WTC11 (cell line): ENCODE data around the gene SP7. TPM values are rescaled to one million over a fixed set of nuclear protein-coding genes. Genes with fewer than 3 reads are reported as not detected.
A peak's percentile ranks its signal among the peaks of the same experiment; 100 is the strongest.

ENCODE experiments used
- ARID4B ChIP-seq: sonication (generic); formaldehyde crosslinking; IDR thresholded peaks from 2 replicates; pipeline ENCODE4 v1.8.0; 2023; ENCODE audit warnings: missing genetic modification reagents, mild to moderate bottlenecking, borderline replicate concordance
- ATF1 ChIP-seq: sonication (generic); formaldehyde crosslinking; IDR thresholded peaks from 2 replicates; pipeline ENCODE4 v1.8.1; 2023; ENCODE audit warnings: mild to moderate bottlenecking, moderate library complexity, missing genetic modification reagents
- MAX ChIP-seq: sonication (generic); formaldehyde crosslinking; IDR thresholded peaks from 2 replicates; pipeline ENCODE4 v1.8.0; 2022; ENCODE audit warnings: mild to moderate bottlenecking, missing genetic modification reagents
- MLX ChIP-seq: sonication (generic); formaldehyde crosslinking; IDR thresholded peaks from 2 replicates; pipeline ENCODE4 v1.8.1; 2023; ENCODE audit warnings: mild to moderate bottlenecking, missing genetic modification reagents, moderate library complexity
- MYBL2 ChIP-seq: sonication (generic); formaldehyde crosslinking; IDR thresholded peaks from 2 replicates; pipeline ENCODE4 v1.8.1; 2023; ENCODE audit warnings: mild to moderate bottlenecking, moderate library complexity, missing genetic modification reagents
- NR1H2 ChIP-seq: sonication (generic); formaldehyde crosslinking; IDR thresholded peaks from 2 replicates; pipeline ENCODE4 v1.9.0; 2021; ENCODE audit warnings: mild to moderate bottlenecking, moderate library complexity, missing genetic modification reagents
- OVOL2 ChIP-seq: fragments of 250-450 bp; sonication (Bioruptor Pico); IDR thresholded peaks from 2 replicates; pipeline ENCODE4 v1.9.0; 2021; ENCODE audit warnings: mild to moderate bottlenecking, borderline replicate concordance
- PRDM15 ChIP-seq: sonication (generic); formaldehyde crosslinking; IDR thresholded peaks from 2 replicates; pipeline ENCODE4 v1.8.0; 2022; ENCODE audit warnings: missing genetic modification reagents
- RORB ChIP-seq: fragments of 250-450 bp; sonication (Bioruptor Pico); IDR thresholded peaks from 2 replicates; pipeline ENCODE4 v1.9.0; 2021; ENCODE audit warnings: mild to moderate bottlenecking
- SMAD3 ChIP-seq: sonication (generic); formaldehyde crosslinking; IDR thresholded peaks from 2 replicates; pipeline ENCODE4 v1.8.0; 2022; ENCODE audit warnings: missing genetic modification reagents, mild to moderate bottlenecking, borderline replicate concordance
- TP53 ChIP-seq: sonication (generic); formaldehyde crosslinking; IDR thresholded peaks from 2 replicates; pipeline ENCODE4 v1.8.1; 2023; ENCODE audit warnings: mild to moderate bottlenecking, missing genetic modification reagents
- ZBTB43 ChIP-seq: sonication (generic); formaldehyde crosslinking; IDR thresholded peaks from 2 replicates; pipeline ENCODE4 v1.8.1; 2023; ENCODE audit warnings: mild to moderate bottlenecking, missing genetic modification reagents
- ZNF219 ChIP-seq: sonication (generic); formaldehyde crosslinking; IDR thresholded peaks from 2 replicates; pipeline ENCODE4 v1.8.0; 2023; ENCODE audit warnings: missing genetic modification reagents, mild to moderate bottlenecking, borderline replicate concordance
- total RNA-seq: library from RNA; stranded (reverse); gene quantifications from 3 replicates; pipeline ENCODE4 v1.2.3, GENCODE V29; 2021
- TF ChIP-seq, protein P1 (sequence below): sonication (generic); formaldehyde crosslinking; IDR thresholded peaks from 2 replicates; pipeline ENCODE4 v1.8.1; 2022; ENCODE audit warnings: low read depth, missing genetic modification reagents, borderline replicate concordance
- TF ChIP-seq, protein P2 (sequence below): sonication (generic); formaldehyde crosslinking; IDR thresholded peaks from 2 replicates; pipeline ENCODE4 v1.8.1; 2023; ENCODE audit warnings: mild to moderate bottlenecking, missing genetic modification reagents, borderline replicate concordance
- TF ChIP-seq, protein P3 (sequence below): sonication (generic); formaldehyde crosslinking; IDR thresholded peaks from 2 replicates; pipeline ENCODE4 v1.8.0; 2022; ENCODE audit warnings: mild to moderate bottlenecking, missing genetic modification reagents
- TF ChIP-seq, protein P4 (sequence below): sonication (generic); formaldehyde crosslinking; IDR thresholded peaks from 2 replicates; pipeline ENCODE4 v1.8.0; 2023; ENCODE audit warnings: missing genetic modification reagents

SP7 gene
- total RNA-seq, 1 experiment from 2014 or later: 0.09 TPM

DNA sequence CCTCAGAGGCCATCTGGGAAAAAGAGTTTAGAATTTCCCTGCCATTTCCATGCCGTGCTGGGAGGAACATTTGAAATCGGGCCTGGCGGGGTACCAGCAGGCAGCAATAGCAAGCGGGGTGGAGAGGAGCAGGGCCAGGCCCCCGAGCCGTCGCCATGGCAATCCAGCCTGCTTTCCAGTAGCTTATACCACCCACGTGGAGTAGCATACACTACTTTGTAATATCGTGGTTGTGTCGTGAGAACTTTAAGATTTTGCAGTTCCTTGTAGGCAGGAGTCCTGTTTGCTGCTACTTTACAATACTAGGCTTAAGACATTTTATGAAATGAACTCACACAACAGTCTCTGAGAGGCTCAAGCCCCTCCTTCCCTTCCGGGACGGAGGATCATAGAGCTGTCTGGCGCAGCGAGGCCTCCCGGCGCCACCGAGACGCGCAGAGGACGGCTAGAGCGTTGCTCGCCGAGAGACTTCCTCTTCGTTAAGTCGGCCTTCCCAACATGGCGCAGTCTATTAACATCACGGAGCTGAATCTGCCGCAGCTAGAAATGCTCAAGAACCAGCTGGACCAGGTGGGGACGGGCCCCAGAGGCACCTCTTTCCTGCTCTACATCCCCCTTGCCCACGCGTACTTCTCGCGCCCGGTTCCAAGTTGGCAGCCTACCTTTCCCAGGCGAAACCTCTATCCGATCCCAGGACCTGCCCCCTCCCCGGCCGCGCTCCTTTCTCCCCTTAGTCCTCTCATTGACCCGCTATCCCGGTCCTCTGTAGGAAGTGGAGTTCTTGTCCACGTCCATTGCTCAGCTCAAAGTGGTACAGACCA is 40.9 kb downstream of the SP7 start, which contains the start of gene PFDN5 (continued):
- TF ChIP-seq ARID4B (CRISPR knock-in tag) (peak; percentile 76; the same call in 1 of the 2 replicates), RORB (CRISPR knock-in tag) (no peak), PRDM15 (no peak), NR1H2 (CRISPR knock-in tag) (no peak), ZNF219 (no peak), OVOL2 (CRISPR knock-in tag) (no peak), SMAD3 (CRISPR knock-in tag) (no peak), MLX (CRISPR knock-in tag) (no peak), ZBTB43 (CRISPR knock-in tag) (peak; percentile 67; the same call in 1 of the 2 replicates), MYBL2 (CRISPR knock-in tag) (no peak), TP53 (CRISPR knock-in tag) (no peak), MAX (peak; percentile 73), ATF1 (no peak)
- TF ChIP-seq, protein P1, sequence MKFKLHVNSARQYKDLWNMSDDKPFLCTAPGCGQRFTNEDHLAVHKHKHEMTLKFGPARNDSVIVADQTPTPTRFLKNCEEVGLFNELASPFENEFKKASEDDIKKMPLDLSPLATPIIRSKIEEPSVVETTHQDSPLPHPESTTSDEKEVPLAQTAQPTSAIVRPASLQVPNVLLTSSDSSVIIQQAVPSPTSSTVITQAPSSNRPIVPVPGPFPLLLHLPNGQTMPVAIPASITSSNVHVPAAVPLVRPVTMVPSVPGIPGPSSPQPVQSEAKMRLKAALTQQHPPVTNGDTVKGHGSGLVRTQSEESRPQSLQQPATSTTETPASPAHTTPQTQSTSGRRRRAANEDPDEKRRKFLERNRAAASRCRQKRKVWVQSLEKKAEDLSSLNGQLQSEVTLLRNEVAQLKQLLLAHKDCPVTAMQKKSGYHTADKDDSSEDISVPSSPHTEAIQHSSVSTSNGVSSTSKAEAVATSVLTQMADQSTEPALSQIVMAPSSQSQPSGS (CRISPR knock-in tag): peak; percentile 22; the same call in 1 of the 2 replicates
- TF ChIP-seq, protein P2, sequence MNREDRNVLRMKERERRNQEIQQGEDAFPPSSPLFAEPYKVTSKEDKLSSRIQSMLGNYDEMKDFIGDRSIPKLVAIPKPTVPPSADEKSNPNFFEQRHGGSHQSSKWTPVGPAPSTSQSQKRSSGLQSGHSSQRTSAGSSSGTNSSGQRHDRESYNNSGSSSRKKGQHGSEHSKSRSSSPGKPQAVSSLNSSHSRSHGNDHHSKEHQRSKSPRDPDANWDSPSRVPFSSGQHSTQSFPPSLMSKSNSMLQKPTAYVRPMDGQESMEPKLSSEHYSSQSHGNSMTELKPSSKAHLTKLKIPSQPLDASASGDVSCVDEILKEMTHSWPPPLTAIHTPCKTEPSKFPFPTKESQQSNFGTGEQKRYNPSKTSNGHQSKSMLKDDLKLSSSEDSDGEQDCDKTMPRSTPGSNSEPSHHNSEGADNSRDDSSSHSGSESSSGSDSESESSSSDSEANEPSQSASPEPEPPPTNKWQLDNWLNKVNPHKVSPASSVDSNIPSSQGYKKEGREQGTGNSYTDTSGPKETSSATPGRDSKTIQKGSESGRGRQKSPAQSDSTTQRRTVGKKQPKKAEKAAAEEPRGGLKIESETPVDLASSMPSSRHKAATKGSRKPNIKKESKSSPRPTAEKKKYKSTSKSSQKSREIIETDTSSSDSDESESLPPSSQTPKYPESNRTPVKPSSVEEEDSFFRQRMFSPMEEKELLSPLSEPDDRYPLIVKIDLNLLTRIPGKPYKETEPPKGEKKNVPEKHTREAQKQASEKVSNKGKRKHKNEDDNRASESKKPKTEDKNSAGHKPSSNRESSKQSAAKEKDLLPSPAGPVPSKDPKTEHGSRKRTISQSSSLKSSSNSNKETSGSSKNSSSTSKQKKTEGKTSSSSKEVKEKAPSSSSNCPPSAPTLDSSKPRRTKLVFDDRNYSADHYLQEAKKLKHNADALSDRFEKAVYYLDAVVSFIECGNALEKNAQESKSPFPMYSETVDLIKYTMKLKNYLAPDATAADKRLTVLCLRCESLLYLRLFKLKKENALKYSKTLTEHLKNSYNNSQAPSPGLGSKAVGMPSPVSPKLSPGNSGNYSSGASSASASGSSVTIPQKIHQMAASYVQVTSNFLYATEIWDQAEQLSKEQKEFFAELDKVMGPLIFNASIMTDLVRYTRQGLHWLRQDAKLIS (CRISPR knock-in tag): no peak
- TF ChIP-seq, protein P3, sequence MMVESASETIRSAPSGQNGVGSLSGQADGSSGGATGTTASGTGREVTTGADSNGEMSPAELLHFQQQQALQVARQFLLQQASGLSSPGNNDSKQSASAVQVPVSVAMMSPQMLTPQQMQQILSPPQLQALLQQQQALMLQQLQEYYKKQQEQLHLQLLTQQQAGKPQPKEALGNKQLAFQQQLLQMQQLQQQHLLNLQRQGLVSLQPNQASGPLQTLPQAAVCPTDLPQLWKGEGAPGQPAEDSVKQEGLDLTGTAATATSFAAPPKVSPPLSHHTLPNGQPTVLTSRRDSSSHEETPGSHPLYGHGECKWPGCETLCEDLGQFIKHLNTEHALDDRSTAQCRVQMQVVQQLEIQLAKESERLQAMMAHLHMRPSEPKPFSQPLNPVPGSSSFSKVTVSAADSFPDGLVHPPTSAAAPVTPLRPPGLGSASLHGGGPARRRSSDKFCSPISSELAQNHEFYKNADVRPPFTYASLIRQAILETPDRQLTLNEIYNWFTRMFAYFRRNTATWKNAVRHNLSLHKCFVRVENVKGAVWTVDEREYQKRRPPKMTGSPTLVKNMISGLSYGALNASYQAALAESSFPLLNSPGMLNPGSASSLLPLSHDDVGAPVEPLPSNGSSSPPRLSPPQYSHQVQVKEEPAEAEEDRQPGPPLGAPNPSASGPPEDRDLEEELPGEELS (CRISPR knock-in tag): peak; percentile 15; the same call in 1 of the 2 replicates
- TF ChIP-seq, protein P4, sequence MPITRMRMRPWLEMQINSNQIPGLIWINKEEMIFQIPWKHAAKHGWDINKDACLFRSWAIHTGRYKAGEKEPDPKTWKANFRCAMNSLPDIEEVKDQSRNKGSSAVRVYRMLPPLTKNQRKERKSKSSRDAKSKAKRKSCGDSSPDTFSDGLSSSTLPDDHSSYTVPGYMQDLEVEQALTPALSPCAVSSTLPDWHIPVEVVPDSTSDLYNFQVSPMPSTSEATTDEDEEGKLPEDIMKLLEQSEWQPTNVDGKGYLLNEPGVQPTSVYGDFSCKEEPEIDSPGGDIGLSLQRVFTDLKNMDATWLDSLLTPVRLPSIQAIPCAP (CRISPR knock-in tag): no peak
